DND-41 (cell line): ENCODE data around the gene PITPNM3.

Experiments
- CTCF ChIP-seq: IDR thresholded peaks from 2 replicates; pipeline ENCODE4 v1.5.1; 2012; ENCODE audit warnings: borderline replicate concordance, low read length, moderate library complexity, mild to moderate bottlenecking; ENCODE audit not compliant: poor library complexity, severe bottlenecking; ENCODE audit errors: extremely low read depth
- EZH2 ChIP-seq: IDR thresholded peaks from 3 replicates; pipeline ENCODE4 v1.6.1; 2012; ENCODE audit warnings: borderline replicate concordance, low read depth, mild to moderate bottlenecking, moderate library complexity, low read length, inconsistent platforms; ENCODE audit not compliant: severe bottlenecking

GRCh38 chr17:6509921-6510320 lies 46.4 kb downstream of the PITPNM3 start:
- TF ChIP-seq CTCF (no peak), EZH2 (no peak)
